K562 (cell line): ENCODE measurements around the gene PCP2. TPM values are rescaled to one million over a fixed set of nuclear protein-coding genes. Genes with fewer than 3 reads are reported as not detected.

Experiments used
- ATAC-seq: fragments of 200-7000 bp; cut with Tn5 transposase; 3 replicates; pipeline ENCODE4 v1.9.1; 2020; ENCODE audit warnings: moderate library complexity
- BruUV-seq: library from RNA; stranded (reverse); fragments of 400-500 nt; replicated peaks from 2 replicates; lab custom pipeline; 2021; lab: Mats Ljungman, UMichigan
- CTCF ChIA-PET: fragments of 300-600 bp; formaldehyde crosslinking; extraction: SDS; loops from one replicate; lab custom pipeline; 2021; ENCODE audit warnings: low intra/inter-chr PET ratio; lab: Yijun Ruan, JAX
- POLR2A ChIA-PET: fragments of 300-600, 350-650 bp; sonication (Branson Sonifier 250); formaldehyde crosslinking; extraction: SDS; loops from one replicate; lab custom pipeline; 2021; ENCODE audit warnings: antibody characterized with exemption, inconsistent platforms; lab: Yijun Ruan, JAX
- DNase-seq, 4 experiments: peaks; one replicate each; pipeline versions ENCODE4 v3.0.0 to v3.0.0-alpha.2; 2011 to 2018; ENCODE audit warnings: low spot score in 3 of 4, mixed read lengths in 3 of 4; ENCODE audit errors: extremely low read depth in 1 of 4
- FAIRE-seq: peaks from 2 replicates; lab custom pipeline; 2011; peaks lifted over from hg19 to GRCh38; lab: Jason Lieb, UNC
- H2AFZ ChIP-seq: 2 replicates; pipeline ENCODE4 v1.6.0; 2011; ENCODE audit warnings: low read depth, low read length, control low read depth, inconsistent platforms
- H3K27ac ChIP-seq: fragments of 200-600 bp; 3 replicates; pipeline ENCODE4 v1.8.0; 2011; ENCODE audit warnings: low read depth, mild to moderate bottlenecking, control low read depth, inconsistent platforms, low read length, moderate library complexity, mixed read lengths; ENCODE audit errors: extremely low read depth
- H3K27me3 ChIP-seq, 2 experiments: fragments of 300-600 bp in 1 of 2; 2 replicates in 1 of 2; 3 replicates in 1 of 2; pipeline versions ENCODE4 v1.6.0 to v1.8.0; 2011; ENCODE audit warnings: inconsistent platforms in 2 of 2, low read length in 2 of 2, mild to moderate bottlenecking in 1 of 2, mixed read lengths in 1 of 2, moderate library complexity in 1 of 2; ENCODE audit not compliant: control insufficient read depth in 2 of 2, insufficient read depth in 2 of 2
- H3K36me3 ChIP-seq: fragments of 300-600 bp; 3 replicates; pipeline ENCODE4 v1.8.0; 2011; ENCODE audit warnings: mild to moderate bottlenecking, low read length, inconsistent platforms; ENCODE audit not compliant: control insufficient read depth, insufficient read depth
- H3K4me1 ChIP-seq, 2 experiments: fragments of 200-600 bp in 1 of 2; replicated peaks in 1 of 2; 2 replicates in 1 of 2; 3 replicates in 1 of 2; pipeline versions ENCODE4 v1.5.1 to v1.8.0; 2011; ENCODE audit warnings: inconsistent platforms in 2 of 2, low read length in 2 of 2, mild to moderate bottlenecking in 1 of 2, mixed read lengths in 1 of 2, moderate library complexity in 1 of 2; ENCODE audit not compliant: control insufficient read depth in 2 of 2, insufficient read depth in 2 of 2
- H3K4me2 ChIP-seq: 2 replicates; pipeline ENCODE4 v1.6.1; 2011; ENCODE audit warnings: low read length, control low read depth, inconsistent platforms, mixed read lengths; ENCODE audit not compliant: insufficient read depth
- H3K4me3 ChIP-seq: fragments of 200-600 bp; sonication (generic), shearing (Covaris generic); 2 replicates; pipeline ENCODE4 v1.5.1; 2016; ENCODE audit warnings: control low read depth, inconsistent platforms
- H3K79me2 ChIP-seq: fragments of 200-600 bp; 3 replicates; pipeline ENCODE4 v1.8.0; 2011; ENCODE audit warnings: low read length, inconsistent platforms; ENCODE audit not compliant: control insufficient read depth, insufficient read depth
- H3K9ac ChIP-seq, 2 experiments: 2 replicates each; pipeline versions ENCODE4 v1.6.0 to v1.6.1; 2011; ENCODE audit warnings: low read depth in 2 of 2, low read length in 2 of 2, control low read depth in 1 of 2, inconsistent platforms in 1 of 2, mild to moderate bottlenecking in 1 of 2, mixed read lengths in 1 of 2; ENCODE audit not compliant: insufficient read depth in 1 of 2
- H3K9me1 ChIP-seq: one replicate; pipeline ENCODE4 v1.6.0; 2011; ENCODE audit warnings: inconsistent platforms, mild to moderate bottlenecking, low read length, moderate library complexity; ENCODE audit not compliant: control insufficient read depth, insufficient read depth
- H3K9me3 ChIP-seq: replicated peaks from 2 replicates; pipeline ENCODE4 v1.5.1; 2011; ENCODE audit warnings: low read depth, low read length, inconsistent platforms; ENCODE audit not compliant: control insufficient read depth, insufficient read depth
- H4K20me1 ChIP-seq: replicated peaks from 2 replicates; pipeline ENCODE4 v1.6.1; 2011; ENCODE audit warnings: low read length, inconsistent platforms, mixed read lengths; ENCODE audit not compliant: control insufficient read depth, insufficient read depth
- DLX4 ChIP-seq: fragments of 250-450 bp; sonication (Bioruptor Pico); IDR thresholded peaks from 2 replicates; pipeline ENCODE4 v1.6.1; 2021; ENCODE audit warnings: mild to moderate bottlenecking
- FOXK2 ChIP-seq, 2 experiments: fragments of 450-650 bp; IDR thresholded peaks in 1 of 2; conservative IDR thresholded peaks in 1 of 2; 2 replicates each; pipeline ENCODE4 v1.6.1; 2016; ENCODE audit warnings: low read depth in 2 of 2, mild to moderate bottlenecking in 1 of 2
- GATAD2A ChIP-seq: fragments of 450-650 bp; IDR thresholded peaks from 2 replicates; pipeline ENCODE4 v1.6.1; 2017
- JUNB ChIP-seq: fragments of 450-650 bp; formaldehyde crosslinking; conservative IDR thresholded peaks from 2 replicates; pipeline ENCODE4 v1.4.0; 2020; ENCODE audit warnings: mild to moderate bottlenecking
- KDM4B ChIP-seq, 2 experiments: fragments of 450-650 bp in 1 of 2; sonication (generic) in 1 of 2; IDR thresholded peaks; 2 replicates each; pipeline ENCODE4 v1.6.1; 2016 to 2017; ENCODE audit warnings: borderline replicate concordance in 2 of 2, antibody characterized with exemption in 1 of 2, low read depth in 1 of 2, mild to moderate bottlenecking in 1 of 2
- MBD1 ChIP-seq: fragments of 250-450 bp; sonication (Bioruptor Pico); IDR thresholded peaks from 2 replicates; pipeline ENCODE4 v1.8.0; 2022; ENCODE audit warnings: inconsistent platforms
- PTRF ChIP-seq: fragments of 450-650 bp; IDR thresholded peaks from 2 replicates; pipeline ENCODE4 v1.6.1; 2016; ENCODE audit warnings: mild to moderate bottlenecking, missing genetic modification characterization, missing compliant biosample characterization
- RBFOX2 ChIP-seq: fragments of 200-400 bp; formaldehyde crosslinking; IDR thresholded peaks from 2 replicates; pipeline ENCODE4 v1.6.1; 2017; ENCODE audit warnings: low read depth, mild to moderate bottlenecking, low read length, moderate library complexity
- STAG1 ChIP-seq: sonication (generic); formaldehyde crosslinking; IDR thresholded peaks from 2 replicates; pipeline ENCODE4 v1.5.0; 2020; ENCODE audit warnings: missing genetic modification reagents, borderline replicate concordance
- TFE3 ChIP-seq: fragments of 450-650 bp; formaldehyde crosslinking; IDR thresholded peaks from 2 replicates; pipeline ENCODE4 v1.4.0; 2020; ENCODE audit warnings: mild to moderate bottlenecking, mixed read lengths
- ZC3H11A ChIP-seq: IDR thresholded peaks from 2 replicates; pipeline ENCODE4 v1.6.1; 2012; ENCODE audit warnings: low read depth, low read length, improper control_type of control experiment
- ZNF282 ChIP-seq: sonication (generic); formaldehyde crosslinking; IDR thresholded peaks from 2 replicates; pipeline ENCODE4 v1.8.1; 2023; ENCODE audit warnings: missing genetic modification reagents
- WGBS: fragments of 100-300 bp; shearing (Covaris generic); methylation state at CpG from one replicate; pipeline ENCODE4 v1.1.6; 2016; ENCODE audit warnings: low coverage, mixed read lengths; ENCODE audit not compliant: insufficient coverage; ENCODE audit errors: missing lambda C conversion rate; 5-methylcytosine and 5-hydroxymethylcytosine counted together
- in situ Hi-C: fragments of 300-500 bp; cut with MboI; formaldehyde crosslinking; loops from 4 replicates; pipeline ENCODE4 v1.15.0; 2018; ENCODE audit warnings: inconsistent platforms, mixed read lengths
- intact Hi-C: fragments of 100-400 bp; cut with micrococcal nuclease; formaldehyde crosslinking; loops from 2 replicates; pipeline ENCODE4 v1.14.2; 2022
- polyA plus RNA-seq, 8 experiments: library from polyadenylated mRNA; depleted of rRNA in 4 of 8; stranded (reverse) in 5 of 8; unstranded in 3 of 8; fragments of >200 nt; fragmentation: Nextera tagmentation in 2 of 8; fragmentation: Illumina TruSeq in 1 of 8; extraction: Ambion mirVana in 2 of 8; extraction: Trizol in 1 of 8; gene quantifications; 2 replicates each; pipeline versions ENCODE4 v1.2.1 to v1.2.3, GENCODE V29; 2011 to 2014; ENCODE audit warnings: inconsistent platforms in 1 of 8, missing spikeins in 1 of 8
- total RNA-seq, 7 experiments: library from RNA; depleted of rRNA in 6 of 7; stranded (reverse); fragments of >200 nt in 6 of 7; fragmentation: Illumina TruSeq in 2 of 7; extraction: Trizol in 2 of 7; gene quantifications; 2 replicates each; pipeline versions ENCODE4 v1.2.1 to v1.2.3, GENCODE V29; 2011 to 2021; ENCODE audit warnings: low replicate concordance in 1 of 7

PCP2 gene
- total and polyA plus RNA-seq, 9 of the 15 experiments (the other 6 are each of a cell fraction or from before 2014, with no cell fraction given) = 0.17 to 1.3 (median 0.49) TPM; not detected in 3

GRCh38 chr19:7638802-7639465 is 5.4 kb upstream of the PCP2 start (continued):
- TF ChIP-seq TFE3 (CRISPR knock-in tag) (peak; percentile 29), RBFOX2 (peak; percentile 35; the same call in 1 of the 2 replicates)

GRCh38 chr19:7637374-7638256 is 4.1 kb upstream of the PCP2 start:
- ChIA-PET POLR2A (interaction anchor here (0.7 to 2.0 kb wide), 8 partner anchors 8 to 130 kb away, joined by 3 to 18 read pairs (median 4); partner anchors contain the start of genes PET100 and XAB2), CTCF (no interaction called here)
- no peaks in the 10 kb centered on the region; a peak in 1 of 5 replicates for H3K27me3 ChIP-seq
- H3K36me3 ChIP-seq = peaks cover 40% of the 10 kb centered on the region; the same call in 2 of the 3 replicates
- H3K9me1 ChIP-seq = no peaks in the 10 kb centered on the region
- peak; percentile 93 for ATAC-seq
- 13% methylated on average over 23 of the region's 30 CpGs for WGBS
- H3K9me3 ChIP-seq = peaks cover 6% of the 10 kb centered on the region; the same call in 1 of the 2 replicates
- peaks cover 15 to 52% of the 10 kb centered on the region in 2 experiments; a peak in 4 of 5 replicates for H3K4me1 ChIP-seq
- peak overlapping the region; percentile 93 for H3K27ac ChIP-seq
- BruUV-seq = TSS peak; percentile 52
- peak; percentile 71 to 93 (median 84) for DNase-seq
- peak overlapping the region; percentile 79 for H3K4me3 ChIP-seq
- in situ Hi-C loops (no loop called here), intact Hi-C loops (no loop called here)
- H3K4me2 ChIP-seq = peak overlapping the region; percentile 95
- peak overlapping the region; percentile 22; the same call in 1 of the 2 replicates for H2AFZ ChIP-seq
- peaks cover 40% of the 10 kb centered on the region for H3K79me2 ChIP-seq
- peak; percentile 93 for FAIRE-seq
- peak overlapping the region; percentile 97 for H3K9ac ChIP-seq
- peaks cover 14% of the 10 kb centered on the region for H4K20me1 ChIP-seq
- TF ChIP-seq DLX4 = no peak
- no peak for TF ChIP-seq ZNF282 (CRISPR knock-in tag)
- TF ChIP-seq JUNB (CRISPR knock-in tag) = no peak
- TF ChIP-seq KDM4B (IDR thresholded peaks at IDR 0.05; ENCODE audit: borderline replicate concordance in 2 of 2, low read depth in 1 of 2) = peak in 1 of 2 experiments; percentile 64; a peak in 1 of 4 replicates
- TF ChIP-seq FOXK2 (conservative IDR thresholded peaks at IDR 0.05 in 1 of 2, IDR thresholded peaks at IDR 0.05 in 1 of 2; ENCODE audit: low read depth in 2 of 2) = peak; percentile 15 to 40; a peak in 1 of 4 replicates
- TF ChIP-seq ZC3H11A = no peak
- no peak for TF ChIP-seq GATAD2A
- no peak for TF ChIP-seq STAG1
- no peak for TF ChIP-seq MBD1 (CRISPR knock-in tag)
- no peak for TF ChIP-seq PTRF (tag)
